Activated CD4-positive, alpha-beta T cell treated with anti-CD3 and anti-CD28 coated beads, Interleukin-2, amount 50 U/mL, for 48 hours (primary cell): ENCODE results near the gene MRPS18B.

Experiments used
- DNase-seq, 2 experiments: peaks; one replicate each; pipeline ENCODE4 v3.0.0-alpha.2; 2020

The MRPS18B gene

DNA sequence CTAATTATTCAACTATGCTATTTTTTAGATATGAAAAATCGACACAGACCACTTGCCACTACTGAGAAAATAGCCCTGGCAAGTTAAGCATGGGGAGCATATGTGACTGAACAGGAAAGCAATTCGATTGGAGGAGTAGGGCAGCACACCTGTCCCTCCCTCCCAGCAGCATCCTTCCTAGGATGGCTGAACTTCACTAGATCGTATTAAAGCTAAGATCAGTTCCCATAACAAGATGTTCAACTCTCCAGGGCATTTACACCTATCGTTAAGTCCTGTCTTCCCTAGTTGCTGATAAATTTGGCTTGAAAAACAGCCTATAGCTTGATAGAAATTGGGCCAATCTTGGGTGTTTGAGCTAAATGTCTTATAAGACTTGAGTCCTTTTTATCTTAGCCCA, 7.6 kb upstream of the MRPS18B start:
- no peak for DNase-seq

DNA sequence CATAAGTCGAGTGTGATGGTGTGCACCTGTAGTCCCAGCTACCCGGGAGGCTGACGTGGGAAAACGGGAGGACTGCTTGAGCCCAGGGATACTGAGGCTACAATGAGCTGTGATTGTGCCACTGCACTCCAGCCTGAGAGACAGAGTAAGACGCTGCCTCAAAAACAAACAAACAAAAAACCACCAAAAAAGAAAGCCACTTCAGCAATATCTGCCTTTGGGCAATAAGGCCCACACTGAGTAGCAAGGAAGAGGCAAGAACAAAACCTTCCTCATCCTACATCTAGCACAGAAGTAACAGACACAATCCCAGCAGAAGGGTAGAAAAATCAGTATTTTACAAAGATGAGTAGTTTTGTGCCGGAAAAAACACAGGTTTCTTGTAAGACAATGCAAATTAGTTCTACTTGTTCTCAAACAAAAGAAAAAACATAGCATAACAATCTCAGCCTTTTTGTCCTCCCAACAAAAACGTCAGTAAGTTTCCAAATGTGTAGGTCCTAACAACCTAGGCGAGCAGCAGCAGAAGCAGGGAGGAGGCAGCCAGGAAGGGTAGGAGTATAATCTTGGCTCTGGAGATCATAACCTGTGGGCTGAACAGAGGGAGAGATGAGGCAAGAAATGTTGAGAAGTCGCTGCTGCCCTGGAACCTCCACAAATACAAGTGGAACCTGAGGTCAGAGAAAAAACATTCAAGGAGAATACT, 6.3 kb upstream of the MRPS18B start:
- no peak for DNase-seq

DNA sequence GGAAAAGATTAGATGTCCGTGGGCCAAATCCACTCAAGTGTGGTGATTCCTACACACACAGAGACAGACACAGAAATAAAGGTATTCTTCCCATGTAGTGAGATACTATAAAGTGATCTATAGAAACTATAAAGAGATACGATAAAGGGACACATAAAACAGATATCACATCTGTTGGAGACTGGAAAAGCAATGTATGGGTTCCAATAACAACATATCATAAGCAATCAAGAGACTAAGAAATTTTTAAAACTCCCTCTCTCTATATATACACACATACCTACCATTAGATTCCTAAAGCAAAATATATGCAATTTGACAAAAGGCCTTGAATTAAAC, 5.8 kb upstream of the MRPS18B start:
- DNase-seq = no peak

DNA sequence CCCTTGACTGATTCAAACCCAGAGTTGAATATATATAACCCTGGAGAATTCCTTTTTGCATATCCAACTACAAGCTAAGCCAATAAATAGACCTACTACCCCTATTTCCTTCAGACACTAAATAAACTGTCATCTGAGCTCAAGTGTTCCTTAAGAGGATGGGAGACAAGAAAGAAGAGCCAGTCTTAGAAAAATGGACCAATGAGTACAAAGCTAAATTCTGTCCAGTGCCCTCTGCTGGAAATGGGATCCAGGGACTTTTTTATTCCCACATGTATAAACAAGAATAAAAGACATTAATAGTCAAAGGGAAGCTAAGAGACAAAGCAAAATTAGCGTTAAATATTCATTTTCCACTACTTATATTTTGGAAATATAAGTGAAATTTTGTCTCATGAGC, 5.4 kb upstream of the MRPS18B start:
- no peak for DNase-seq

DNA sequence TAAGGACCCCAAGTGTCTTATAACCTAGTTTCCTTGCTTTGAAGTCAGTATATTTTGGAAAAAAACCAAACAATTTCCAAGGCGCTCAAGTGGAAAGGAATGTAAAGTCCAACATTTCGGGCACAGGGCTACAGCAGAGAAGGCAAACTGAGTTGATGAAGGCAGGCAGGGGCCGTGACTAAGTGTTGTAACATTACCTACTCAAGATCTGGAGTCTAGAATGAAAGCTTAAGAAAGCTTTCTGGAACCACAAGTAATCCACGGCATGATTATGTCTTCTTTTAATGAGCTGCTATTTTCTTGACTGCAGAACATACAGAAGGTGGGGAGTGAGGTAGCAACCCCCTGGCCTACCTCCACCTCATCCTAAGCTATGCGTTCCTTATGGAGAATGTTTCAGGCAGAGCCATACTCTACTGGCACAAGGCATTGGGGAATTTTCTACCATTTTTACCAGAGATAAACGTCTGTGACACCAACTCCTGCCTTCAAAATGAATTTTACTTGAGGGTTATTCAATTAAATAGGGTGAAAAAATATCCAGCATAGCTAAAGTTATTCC, 4.9 kb upstream of the MRPS18B start:
- no peak for DNase-seq

DNA sequence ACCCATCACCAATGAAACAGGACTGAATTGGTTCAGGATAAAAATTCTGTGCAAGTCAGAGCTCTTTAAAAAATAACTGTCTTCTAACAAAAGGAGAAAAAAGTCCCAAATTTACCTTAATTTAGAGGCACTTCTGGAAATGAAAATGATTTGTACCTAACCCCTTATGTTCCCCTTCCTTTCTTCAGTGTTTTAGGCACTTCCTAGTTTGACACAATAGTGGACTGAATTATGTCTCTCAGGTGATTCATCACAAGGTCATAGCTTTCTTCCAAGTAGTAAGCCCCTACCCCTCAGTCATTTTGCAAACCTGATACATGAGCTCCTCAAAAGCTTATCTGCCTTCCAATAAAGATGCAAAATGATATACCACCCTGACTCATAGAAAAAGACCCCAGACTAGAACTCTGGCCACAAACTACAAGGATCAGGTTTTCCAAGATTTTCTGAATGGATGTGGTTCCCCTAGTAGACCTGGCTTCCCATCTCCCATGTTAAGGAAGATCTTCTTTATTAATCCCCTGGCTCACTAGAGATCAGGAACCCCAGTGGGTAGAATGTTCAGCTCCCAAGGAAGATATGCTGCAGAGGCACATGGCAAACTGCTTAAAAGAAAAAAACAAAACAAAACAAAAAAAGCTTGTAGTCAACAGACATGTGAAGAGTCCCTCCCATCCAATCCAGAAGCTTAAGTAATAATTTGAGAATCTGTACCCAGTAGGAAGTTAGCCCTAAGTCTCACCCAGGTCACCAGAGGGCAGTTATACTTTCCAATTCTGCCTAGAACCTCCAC, 4.2 kb upstream of the MRPS18B start:
- no peak for DNase-seq

DNA sequence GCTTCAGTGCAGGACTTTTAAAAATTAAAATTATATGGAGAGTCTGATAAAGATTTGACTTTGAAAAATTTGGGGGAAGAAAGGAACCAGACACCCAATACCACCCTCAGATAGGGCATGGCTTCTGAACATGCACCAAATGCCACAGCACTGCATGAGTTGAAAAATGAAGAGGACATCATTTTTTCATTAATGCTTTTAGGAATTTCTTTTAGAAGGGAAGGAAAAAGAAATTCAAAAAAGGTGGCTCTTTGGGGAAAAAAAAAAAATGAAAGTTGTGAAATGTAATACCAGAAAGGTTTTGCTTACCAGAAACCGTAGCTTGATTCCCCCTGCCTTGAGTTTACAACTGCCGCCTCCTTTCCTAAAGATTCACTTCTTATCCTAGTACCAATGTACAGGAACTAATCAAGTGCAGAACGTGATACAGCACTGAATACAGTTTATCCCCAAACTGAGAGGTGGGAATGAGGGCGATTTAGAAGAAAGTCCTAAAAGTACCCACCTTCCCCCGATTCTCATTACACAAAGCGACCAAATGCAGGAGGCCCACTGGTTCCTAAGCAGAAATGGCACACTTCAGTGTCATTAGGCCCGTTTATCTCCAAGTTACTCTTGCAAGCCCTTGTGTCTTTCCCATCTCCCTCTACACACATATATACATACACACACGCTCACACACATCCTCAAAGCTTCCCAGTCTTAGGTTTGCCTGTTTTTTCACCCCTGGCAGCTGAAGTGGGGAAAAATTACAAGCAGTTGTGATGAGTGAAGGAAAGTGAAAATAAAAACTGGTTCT, 3.4 kb upstream of the MRPS18B start:
- no peak for DNase-seq

DNA sequence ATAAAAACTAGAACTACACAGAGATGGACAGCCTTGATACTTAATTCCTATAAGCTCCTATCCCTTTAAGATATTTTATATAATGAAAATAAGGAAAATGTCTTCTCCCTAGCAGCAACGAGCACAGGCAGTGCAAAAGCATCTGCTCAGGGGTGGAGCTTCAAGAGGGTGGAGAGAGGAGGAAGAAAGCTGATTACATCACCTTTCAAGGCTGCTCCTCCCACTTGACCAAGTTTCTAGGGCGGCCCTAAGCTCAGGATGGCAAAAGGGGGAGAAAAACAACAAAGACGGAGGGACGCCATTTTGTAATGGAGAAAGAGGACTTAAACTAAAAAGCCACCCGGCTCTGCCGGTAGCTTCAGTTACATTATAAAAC, 2.8 kb upstream of the MRPS18B start:
- DNase-seq = peak; percentile 77 to 86

DNA sequence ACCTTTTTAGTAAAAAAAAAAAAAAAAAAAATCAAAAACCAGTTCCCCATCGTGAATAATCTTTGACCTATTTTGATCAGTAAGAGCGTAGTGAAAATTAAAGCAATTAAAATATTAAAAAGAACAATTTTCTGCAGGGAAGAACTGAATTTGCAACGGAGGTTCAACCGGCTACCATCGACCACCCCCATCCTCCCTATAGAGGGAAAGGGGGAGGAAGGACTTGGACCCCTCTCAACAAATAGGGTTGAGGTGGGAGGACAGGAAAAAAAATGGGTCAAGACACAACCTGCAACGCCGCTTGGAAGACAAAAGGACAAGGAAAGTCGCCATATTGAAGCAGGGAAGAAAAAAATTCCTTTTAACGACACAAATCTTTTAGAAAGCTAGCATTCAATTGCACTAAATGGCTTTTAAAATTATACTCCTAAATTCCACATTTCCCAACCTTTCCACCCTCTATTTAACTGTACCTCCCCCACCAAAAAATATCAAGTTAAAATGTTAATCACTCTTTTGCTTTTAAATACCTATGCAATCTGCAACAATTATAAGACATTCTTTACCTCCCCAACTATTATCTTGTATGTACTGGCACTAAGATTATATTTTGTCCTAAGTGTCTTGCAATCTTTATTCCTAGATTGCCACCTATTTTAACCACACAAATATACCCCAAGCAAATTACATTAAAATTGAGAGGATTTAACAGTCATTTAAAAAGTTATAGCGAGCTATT, 2.3 kb upstream of the MRPS18B start:
- DNase-seq = peak in 1 of 2 experiments; percentile 41

DNA sequence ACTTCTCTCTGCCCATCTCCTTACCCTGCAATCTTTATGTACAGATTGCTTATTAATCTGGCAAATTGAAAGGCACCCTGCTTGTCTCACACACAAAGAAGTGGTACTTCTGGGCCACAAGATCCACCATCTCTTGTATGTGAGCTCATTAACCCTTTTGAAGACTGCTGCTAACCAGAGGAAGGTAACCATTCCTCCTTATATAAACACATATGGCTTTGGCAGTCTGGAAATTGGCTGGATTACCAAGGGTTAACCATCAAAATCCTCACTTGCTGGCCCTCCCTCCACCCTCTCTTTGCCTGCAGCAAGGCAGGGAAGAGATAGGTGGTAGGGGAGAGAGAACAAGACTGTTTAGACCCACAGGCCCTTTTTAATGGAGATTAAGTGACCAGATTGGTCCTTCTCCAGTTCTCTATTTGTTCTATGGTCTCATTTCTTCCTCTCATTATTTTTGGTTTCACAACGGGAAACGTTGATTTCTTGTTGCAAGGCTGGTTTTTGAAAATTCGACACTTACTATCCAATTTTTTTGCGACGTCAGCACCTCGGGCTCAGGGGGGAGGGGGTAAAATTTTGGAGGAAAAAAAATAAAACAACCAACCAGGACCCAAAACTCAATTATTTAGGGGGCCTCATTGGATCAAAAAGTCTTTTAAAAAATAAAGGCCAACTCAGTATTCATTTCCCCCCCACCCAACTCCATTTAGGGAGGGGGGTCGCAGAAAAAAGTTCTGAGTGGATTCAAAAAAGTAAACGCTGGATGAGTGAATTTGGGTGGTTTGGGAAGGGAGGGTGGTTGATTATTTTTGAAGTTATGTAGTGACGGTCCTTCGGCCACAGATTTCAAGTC, 1.5 kb upstream of the MRPS18B start:
- no peak for DNase-seq

DNA sequence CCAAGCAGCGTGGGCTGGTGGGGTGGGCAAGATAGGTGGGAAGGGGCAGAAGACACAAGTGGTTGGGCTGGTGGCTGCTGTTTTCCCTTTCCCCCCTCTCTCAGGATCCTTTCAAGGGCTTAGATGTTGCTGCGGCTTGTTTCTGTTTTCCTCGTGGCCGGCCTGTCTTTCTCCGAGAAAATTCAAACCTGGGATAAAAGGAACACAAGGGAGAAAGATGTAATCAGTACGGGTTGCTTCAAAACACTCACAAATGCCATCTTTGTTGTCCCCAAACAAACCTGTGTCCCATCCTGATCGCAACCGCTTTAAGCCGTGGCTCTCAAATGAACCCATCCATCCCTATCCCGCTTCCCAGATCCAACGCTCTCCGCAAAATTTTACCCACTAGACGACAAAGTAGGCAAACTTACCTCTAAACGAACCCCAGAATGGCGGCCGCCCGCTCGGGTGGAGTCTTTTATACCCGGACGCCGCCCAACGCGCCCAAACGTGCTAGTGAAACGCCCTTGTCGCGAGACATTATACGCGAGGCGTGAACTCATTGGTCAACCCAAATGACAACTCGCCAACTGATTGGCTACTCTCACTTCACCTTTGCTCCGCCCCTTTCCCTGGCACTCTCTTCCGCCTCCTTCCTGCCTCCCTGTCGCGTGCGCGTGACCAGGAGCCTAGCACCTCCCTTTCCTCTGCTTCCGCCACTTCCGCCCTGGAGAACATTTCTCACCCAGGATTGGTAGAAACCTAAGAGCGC, 652 bp upstream of the MRPS18B start, which contains the start of gene PPP1R10:
TSS of gene PPP1R10 (minus strand) at position 433 of the 754 bp plus-strand sequence. CDS start 7,299 bp downstream, outside the sequence.
- DNase-seq = peak; percentile 95 to 98

DNA sequence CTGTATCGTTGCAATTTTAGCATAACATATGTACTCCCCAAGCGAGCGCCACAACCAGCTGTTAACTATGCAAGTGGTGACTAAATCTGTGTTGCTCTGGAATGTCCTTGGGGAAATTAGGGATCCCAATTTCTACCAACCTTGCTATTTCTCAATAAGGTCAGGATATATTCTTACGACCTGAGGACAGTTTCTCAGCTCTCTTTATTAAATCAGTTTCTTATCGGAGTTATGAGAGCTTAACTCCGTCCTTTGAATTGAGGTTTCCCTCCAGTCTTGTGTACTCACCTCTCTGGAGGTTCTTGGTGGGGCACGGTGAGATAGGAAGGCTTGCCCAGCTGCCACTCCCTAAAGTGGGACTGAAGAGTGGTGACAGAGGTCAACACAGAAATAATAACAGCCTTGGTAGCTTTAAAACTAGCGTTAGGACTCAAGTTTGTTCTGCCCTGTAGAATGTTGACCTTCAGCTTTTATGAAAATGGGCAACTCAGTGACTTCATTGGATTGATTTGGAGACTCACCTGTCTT, 694 bp downstream of the MRPS18B start:
- DNase-seq = no peak

DNA sequence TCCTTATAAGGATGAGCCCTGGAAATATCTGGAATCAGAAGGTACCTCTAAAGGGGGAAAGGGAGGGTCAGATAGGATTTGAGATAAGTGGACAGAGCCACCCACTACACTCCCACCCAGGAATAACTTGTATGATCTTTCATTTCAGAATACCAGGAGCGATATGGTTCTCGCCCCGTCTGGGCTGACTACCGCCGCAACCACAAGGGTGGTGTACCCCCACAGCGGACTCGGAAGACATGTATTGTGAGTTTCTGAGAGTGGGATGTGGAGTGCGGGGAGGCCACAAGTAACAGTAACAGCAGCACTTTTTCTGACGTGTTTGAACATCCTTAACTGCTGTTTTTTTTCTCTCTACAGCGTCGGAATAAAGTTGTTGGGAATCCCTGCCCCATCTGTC, 1.9 kb downstream of the MRPS18B start:
- DNase-seq = no peak

DNA sequence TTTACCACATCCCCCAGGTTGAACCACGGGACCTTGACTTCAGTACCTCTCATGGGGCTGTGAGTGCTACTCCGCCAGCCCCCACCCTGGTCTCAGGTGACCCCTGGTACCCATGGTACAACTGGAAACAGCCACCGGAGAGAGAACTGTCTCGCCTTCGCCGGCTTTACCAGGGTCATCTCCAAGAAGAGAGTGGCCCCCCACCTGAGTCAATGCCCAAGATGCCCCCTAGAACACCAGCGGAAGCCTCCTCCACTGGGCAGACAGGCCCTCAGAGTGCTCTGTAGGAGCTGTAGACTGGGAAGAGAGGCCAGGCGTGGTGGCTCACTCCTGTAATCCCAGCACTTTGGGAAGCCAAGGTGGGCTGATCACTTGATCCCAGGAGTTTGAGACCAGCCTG, 7.9 kb downstream of the MRPS18B start:
- DNase-seq = no peak

DNA sequence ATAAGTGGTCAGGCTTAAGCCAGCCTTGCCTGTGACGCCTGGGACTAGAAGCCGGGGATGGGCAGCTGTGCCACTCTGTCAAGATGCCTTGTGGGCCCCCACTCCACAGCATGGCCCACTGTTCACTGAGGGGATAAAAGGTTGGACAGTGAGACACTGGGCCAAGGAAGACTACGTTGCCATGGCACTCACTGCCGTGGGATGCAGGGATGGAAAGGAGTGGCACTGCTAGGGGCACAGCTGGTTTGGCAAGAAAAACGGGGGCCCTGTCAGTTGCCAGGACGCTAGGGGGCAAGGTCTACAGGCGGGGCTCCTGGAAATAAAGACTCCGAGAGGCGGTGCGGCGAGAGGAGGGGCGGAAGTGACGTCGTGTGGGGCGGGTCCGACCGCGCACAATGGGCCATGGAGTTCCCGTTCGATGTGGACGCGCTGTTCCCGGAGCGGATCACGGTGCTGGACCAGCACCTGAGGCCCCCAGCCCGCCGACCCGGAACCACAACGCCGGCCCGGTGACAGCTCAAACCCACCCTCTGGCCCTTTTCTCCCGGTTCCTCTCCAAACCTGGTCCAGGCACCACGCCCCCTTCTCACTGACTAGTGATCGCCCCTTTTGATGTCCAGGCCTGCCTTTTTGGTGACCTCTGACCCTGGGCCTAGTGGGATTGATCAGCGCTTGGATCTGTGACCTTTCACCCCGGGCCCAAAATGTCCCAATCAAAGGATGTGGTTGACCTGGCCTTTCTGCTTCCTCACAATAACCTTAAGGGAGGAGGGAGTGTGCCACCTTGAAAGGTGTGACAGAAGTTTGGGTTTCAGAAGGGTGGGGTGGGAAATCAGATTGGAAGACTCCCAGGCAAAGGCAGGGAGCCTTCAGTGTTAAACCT, 9.1 kb downstream of the MRPS18B start, which contains the start of gene ATAT1:
TSS of gene ATAT1 (plus strand) at position 391 of the 883 bp plus-strand sequence.
- peak; percentile 88 to 91 for DNase-seq

DNA sequence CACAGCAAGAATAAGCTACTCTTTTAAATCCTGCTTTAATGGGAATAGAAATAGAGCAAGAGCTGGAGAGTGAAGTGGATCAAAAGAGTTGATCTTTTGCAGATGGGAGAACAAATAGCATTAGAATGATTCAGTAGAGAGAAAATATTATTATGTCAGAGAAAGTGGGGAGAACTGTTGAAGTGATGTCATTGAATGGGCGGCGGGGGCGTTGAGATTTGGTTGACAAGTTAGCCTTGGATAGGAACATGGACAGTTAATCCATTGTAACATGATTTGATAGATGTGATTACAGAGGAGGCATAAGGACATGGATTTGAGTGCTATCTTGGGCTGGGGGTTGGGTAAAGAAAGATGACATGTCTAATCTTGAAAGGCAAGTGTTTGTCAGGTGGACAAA, 18.2 kb downstream of the MRPS18B start:
- no peak for DNase-seq

DNA sequence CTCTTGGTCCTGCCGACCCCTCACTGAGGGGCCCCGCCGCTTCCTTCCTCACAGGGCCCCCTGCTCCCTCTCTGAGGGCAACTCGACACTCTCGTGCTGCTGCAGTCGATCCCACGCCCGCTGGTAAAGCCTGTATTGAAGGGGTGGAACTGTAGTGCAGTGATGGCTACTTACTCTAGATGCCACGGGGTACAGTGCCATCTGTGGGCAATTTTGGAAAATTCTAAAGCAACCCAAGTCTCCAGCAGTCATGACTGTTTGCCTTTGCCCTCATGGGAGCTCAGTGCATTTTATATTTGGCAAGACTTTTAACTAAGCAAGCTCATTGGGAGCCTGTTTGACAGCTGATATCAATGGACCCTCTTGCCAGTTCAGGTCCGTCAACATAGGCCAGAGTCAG, 22.8 kb downstream of the MRPS18B start:
- no peak for DNase-seq

DNA sequence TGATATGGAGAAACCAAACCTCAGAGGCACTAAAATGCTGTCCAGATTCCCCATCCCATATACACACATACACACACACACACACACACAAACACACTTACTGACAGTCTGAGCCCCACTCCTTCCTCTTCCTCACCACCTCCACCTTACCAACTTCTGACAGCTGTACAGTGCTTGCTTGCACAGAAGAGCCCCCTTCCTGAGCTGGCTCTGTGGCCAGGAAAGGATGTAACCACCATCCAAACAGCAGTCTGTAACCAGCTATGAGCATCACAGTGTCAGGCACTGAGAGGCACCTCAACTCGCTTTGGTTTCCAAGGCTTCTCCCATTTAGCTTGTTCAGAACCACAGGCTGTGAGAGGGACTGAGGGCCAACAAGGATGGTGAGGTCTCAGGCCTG, 23.4 kb downstream of the MRPS18B start:
- no peak for DNase-seq

DNA sequence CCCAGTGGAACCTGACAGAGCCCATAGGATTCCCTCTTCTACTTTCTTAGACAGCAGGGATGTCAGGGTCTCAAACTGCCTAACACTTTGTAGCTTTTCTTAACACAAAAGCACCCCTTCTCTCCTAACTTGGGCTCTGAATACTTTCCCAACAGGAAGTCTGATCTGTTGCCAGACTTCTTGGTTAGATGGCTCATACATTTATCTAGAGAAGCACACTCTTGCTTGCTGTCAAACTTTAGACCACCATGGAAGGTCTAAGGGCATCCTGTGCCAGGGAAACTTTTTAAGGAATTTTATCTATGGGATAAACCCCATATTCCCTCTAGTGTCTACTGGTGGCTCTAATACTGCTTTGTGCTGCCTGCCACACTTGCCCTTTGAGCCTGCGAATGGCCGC, 26.0 kb downstream of the MRPS18B start:
- DNase-seq = no peak
